HG02571 (cell line): ENCODE data around the gene OR1I1.

ENCODE experiments used
- ATAC-seq: cut with Tn5 transposase; IDR thresholded peaks from one replicate; pipeline ENCODE4 v1.9.1; 2021; ENCODE audit warnings: mild to moderate bottlenecking, moderate library complexity; ENCODE audit not compliant: unreplicated experiment

Gene OR1I1

DNA sequence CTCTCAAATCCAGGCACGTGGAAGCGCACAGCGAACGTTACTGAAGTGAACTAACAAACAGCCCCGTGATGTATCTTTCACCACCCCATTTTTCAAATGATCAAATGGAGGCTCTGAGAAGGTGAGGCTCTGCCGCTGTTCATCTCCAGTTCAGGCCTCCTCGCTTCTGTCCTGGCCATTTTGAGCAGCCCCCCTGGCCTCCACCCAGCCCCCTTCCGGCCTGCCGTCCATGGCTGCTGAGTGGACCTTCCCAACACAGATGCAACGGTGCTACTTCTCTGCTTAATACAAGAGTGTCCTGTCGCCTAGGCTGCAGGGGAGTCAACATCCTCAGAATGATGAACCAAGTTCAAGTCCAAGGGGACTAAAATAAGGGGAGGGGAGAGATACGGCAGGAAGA lies 34.8 kb downstream of the OR1I1 start:
- ATAC-seq, result no peak

DNA sequence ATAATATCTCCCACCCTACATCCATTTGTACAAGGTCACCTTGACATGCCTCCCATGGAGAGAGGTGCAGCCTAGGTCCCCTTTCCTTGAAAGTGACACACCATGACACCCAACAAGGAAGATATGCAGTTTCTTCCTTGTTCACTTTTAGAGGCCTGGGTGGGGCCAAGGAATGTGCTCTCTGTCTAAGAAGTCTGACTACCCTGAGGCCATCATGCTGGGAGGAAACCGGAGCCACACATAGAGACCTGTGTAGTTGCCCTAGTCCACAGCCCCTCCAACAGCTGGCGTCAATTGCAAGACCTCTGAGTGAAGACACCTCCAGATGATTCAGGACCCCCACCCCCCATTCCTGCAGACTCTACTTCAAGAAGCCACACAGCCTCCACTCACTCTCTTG lies 36.2 kb downstream of the OR1I1 start:
- ATAC-seq, result no peak

DNA sequence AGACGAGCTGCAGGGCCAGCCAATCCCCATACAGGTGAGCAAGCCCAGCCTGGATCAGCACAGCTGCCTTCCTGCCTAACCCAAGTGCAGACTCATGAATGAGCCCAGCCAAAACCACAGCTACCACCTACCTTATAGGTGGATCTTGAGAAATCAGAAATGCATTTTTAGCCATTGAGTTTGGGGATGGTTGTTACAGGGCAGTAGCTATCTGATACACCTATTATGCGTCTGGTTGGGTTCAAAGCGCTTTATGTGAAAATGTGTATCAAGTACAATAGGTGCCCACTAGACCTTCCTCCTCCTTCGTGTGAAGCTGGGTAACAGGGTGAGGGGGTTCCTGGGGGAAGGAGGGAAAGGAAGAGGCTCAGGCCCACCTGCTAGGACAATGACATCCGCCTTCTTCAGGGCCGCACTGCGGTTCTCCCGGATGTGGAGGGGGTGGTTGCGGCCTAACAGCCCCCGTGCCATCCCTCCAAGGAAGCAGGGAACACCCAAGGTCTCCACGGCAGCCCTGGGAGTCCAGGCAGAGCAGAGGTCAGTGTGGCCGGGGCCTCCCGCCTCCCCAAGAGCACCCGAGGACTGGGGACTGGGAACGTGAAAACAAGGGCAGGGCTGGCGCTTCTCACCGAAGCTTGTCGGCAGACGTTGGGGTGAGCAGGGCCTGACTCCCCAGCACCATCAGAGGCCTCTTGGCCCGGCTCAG lies 36.9 kb downstream of the OR1I1 start:
- no peak for ATAC-seq

DNA sequence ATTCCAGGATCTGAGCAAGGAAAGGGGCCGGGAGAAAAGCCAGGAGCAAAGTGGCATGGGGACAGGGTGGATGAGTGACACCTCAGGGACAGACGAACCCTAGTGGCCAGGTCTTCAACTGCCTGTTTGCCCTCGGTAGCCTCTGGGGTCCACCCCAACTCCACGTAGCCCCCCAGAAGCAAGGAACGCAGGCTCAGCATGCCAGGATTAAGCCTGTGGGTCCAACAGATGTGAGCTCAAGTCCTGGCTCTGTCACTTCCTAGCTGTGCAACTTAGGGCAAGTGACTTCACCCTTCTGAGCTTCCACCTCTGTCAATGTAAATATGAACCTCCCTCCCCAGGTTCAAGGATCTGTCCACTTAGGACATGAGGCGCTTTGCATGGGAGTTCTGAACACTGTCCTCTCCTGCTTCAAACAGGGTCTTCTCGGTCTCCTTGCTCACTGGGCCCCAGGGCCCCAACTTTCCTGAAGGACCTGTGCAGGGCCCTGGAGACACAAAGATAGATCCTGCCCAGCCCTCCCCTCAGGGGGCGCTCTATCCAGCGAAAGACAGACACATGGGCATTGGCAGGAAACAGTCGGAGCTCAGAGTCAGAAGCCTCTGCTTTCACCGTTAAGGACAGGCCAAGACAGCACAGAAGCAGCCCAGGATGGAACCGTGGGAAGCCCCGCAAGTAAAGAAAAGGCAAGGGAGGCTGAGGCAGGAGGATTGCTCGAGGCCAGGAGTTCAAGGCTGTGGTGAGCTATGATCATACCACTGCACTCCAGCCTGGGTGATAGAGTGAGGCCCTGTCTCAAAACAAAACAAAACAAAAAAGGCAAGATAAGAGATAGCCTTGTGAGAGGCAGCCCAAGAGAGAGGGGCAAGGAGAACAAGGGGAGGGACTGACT lies 38.4 kb downstream of the OR1I1 start:
- ATAC-seq, result no peak

DNA sequence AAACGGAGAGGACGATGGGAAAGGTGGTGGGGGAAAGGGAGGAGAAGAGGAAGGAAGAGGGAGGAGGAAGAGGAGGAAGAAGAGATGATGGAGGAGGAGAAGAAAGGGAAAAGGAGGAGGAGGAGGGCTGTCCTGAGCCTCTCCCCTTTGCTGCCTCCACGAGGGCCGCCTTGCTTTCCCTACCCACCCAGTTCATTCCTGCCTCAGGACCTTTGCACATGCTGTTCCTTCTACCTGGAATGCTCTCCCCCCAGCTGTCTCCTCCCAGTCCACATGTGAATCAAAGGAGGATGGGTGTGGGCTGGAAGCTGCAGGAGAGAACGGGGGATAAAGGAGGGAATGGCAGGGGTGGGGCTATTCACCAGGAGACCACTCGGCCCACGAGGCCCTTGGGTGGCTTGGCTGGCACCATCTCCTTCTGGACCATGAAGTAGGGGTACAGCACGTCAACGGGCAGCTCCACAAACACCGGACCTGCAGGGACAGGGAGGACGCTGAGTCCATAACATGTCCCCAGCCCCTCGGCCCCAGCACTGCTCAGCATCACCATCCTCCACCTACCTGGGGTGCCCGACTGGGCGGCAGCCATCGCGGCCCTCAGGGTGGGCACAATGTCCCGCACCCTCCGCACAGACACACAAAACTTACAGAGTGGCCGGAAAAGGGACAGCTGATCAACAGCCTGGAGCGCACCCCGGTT lies 40.5 kb downstream of the OR1I1 start:
- ATAC-seq, result no peak

DNA sequence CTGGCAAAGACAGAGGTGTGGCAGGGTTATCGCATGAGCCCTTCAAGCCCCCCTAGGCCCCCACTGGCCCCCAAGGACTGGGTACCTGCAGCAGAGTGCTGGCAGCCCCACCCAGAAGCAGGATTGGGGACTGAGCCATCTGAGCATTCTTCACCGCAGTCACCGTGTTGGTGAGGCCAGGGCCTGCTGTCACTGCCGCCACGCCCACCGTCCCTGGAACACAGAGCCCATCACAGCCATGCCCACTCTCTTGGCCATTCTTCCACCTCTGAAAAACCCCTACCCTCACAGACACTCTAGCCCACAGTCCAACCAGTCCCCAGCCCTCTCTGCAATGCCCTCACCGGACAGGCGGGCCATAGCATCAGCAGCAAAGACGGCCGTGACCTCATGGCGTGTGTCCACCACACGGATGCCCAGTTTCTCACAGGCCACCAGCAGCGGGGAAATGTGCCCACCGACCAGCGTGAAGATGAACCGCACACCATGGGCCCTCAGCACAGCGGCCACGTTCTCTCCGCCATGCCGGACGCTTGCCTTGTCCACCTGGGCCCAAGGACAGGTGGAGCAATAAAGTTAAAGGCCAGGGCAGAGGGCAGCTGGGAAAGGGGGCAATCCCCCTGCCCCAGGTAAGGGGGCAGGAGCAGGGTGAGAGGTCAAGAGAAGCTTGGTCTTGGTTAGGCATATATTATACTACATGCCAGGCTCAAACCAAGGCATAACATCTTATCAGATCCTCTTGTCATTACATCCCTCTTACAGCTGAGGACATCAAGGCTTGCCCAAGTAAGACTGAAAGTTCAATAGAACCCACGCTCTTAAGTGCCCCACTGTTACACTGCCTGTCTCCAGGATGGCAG lies 41.2 kb downstream of the OR1I1 start:
- no peak for ATAC-seq

DNA sequence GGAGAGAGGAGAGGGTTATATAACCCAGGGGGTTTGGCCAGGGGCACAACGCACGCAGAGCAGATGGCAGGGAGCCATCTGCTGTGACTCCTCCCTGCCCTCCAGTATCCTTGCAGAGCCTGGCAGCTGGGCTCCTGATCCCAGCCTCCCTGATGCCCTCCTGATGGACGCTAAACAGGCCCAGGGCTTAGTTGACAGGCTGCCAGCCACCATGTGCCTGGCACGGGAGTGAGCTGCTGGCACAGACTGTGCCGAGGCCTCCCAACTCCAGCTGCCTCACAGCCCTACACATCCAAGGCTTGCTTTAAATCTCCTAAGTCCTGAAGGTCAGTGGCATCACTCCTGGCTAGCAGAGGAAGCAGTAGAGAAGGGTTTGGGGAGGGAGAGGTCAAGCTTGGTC lies 41.9 kb downstream of the OR1I1 start:
- no peak for ATAC-seq

DNA sequence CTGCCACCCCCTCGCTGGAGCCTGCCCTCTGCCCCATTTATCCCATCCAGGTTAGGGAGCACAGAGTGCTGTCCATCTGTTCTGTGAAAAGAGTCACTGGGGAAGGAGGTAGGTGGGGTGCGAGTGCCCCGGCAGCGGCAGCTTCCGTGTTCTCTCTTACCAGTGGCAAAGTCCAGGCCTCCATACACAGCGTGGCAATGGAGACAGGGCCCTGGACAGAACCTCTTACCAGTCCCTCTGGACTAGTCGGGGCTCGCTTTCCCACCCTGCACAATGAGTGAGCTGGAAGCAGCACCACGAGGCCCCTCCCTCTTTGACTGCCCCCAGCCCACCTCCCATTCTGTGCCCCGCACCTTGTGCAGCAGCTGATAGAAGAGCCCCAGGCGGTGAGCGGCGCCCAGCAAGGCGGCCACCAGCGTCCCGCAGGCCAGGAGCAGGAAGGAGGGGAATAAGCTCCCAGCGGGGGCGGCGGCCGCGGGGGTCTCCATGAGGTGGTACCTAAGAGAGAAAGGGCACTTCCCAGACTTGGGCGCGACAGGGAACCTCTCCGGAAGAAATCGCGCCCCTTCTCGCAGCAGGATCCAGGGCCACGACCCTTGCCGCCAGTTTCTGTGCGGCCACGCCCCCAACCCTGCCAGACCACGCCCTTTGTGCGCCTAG lies 42.7 kb downstream of the OR1I1 start:
- no peak for ATAC-seq

DNA sequence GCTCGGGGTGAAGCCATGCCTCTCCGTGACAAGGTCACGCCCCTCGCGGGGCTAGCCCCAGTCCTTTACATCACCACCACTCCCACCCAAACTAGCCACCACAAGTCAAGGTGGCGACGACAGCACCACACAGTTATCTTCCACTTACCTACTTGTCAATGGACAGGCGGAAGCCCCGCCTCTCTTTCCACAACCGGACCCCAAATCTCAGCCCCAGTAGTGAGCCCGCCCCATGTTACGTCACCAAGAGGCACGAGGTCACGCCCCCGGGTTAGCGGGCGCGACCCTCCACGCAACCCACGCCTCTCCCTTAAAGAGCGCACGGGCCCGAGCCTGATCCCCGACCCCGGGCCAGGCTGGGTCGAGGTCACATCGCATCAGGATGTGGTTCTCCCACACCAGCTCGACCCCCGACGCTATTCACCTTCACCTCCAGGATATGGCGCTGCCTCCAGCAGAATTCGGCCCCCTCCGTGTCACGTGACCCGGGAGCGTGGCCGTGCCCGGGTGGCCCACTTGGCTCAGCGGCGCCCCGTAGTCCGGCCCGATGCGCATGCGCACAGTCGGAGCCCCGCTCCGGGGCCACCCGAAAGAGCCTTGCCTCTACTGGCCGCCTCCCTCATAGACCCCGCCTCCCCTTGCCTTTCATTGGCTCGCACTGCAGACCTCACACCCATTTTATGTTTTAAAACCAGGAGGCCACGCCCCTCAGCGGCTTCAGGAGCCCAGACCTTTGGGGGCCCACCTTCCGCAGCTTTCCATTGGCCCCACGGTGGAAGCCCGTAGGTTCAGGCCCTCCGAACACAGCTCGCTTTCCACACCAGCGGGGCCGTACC lies 43.4 kb downstream of the OR1I1 start:
- peak; percentile 87 for ATAC-seq

DNA sequence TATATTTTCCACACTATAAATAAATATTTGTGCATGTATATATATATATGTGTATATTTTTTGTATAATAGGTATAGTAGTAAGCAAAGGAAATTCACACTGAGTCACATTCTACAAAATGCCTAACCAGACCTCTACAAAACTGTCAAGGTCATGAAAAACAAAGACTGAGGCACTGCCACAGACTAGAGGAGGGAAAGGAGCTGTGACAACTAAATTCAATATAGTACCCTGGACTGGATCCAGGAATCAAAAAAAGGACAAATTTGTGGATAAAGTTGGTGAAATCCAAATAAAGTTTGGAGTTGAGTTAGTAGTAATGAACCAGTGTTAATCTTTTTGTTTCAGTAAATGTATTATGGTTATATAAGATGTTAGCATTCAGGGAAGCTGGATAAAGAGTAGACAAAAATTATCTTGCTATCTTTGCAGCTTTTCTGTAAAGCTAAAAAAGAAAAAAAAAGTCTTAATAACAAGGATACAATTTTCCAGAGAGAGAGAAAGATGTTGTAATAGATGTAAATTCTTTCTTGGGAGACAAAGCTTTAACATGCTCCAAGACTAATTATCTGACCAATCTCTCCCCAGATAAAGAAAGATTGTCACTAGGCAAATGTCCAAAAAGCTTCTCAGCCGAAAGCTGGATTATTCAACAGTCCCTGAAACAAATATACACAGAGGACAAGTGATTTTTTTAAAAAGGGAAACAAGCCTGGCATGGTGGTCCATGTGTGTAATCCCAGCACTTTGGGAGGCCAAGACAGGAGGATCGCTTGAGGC lies 44.3 kb downstream of the OR1I1 start:
- no peak for ATAC-seq

DNA sequence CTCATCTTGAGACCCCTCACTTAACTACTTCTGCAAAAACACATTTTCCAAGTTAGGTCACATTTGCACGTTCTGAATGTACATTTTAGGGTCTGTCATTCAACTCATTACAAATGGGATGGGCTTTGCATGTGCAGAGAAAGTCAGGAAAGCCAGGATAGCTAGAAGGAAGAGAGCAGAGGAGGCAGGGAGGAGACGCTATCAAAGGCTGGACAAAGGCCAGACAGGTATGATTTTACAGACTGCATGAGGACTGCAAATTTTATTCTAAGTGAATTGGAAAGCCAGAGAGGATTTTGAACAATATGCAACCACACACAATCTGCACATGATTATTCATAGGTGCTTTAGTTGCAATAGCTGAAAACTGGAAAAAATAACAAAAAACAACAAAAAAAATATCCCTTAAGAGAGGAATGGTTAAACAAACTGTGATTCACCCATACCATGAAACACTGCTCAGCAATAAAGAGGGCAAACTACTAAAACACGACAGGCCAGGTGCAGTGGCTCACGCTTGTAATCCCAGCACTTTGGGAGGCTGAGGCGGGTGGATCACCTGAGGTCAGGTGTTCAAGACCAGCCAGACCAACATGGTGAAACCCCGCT lies 46.3 kb downstream of the OR1I1 start:
- ATAC-seq, result no peak

DNA sequence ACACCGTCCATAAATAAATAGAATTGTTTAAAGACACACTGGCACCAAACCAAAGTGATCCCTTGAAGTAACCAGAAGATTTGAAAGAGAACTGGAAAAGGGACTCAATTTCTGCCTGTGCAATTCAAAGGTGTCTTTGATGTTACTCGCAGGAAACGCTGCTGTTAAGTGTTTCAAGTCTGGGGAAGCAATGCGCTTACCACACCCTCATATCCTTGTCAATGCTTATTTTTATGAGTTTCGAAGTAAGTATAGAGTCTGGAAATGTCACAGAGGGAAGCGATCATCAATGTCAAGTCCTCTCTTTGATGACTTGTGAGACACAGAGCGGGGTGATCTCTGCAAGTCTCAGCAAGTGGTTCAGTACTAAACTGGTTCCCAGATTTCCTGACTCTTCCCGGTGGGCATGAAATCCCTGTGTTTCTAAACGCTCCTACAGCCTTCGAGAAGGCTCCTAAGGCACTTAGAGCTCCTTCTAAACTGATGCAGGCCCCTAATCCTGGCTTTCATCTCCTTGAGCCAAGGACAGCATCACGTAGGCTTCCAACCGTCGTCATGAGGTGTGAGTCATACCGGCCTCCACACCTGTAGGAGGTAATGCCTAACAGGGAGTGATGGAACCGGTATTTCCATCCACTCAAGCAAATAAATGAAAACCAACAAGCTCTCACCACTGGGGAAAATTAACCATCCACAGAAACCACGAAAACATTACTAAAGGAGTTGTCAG lies 48.0 kb downstream of the OR1I1 start:
- no peak for ATAC-seq

DNA sequence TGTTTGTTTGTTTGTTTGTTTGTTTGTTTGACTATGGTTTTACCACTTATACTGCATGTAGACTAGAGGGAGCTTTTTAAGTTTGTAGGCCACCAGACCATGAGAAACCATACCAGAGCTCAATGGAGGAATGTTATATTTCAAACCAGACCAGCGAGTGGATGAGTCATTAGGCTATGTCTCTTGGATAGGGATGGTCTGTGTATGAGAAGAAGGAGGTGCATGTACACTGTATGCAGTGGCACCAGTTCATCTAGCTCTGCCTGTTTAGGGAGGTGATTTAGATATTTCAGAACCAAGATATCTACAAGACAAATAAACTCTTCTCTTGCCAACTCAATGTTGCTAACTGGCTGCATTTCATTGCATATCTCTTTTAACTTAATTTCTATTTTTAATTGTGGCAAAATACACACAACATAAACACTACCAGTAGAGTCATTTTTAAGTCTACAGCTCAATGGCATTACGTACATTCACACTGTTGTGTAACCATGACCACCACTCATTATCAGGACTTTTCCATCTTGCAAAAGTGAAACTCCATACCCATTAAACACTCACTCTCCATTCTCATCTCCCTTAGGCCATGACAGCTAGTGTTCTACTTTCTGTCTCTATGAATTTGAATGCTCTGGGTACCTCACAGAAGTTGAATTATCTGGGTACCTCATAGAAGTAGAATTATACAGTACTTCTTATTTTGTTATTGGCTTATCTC lies 54.4 kb downstream of the OR1I1 start:
- no peak for ATAC-seq

DNA sequence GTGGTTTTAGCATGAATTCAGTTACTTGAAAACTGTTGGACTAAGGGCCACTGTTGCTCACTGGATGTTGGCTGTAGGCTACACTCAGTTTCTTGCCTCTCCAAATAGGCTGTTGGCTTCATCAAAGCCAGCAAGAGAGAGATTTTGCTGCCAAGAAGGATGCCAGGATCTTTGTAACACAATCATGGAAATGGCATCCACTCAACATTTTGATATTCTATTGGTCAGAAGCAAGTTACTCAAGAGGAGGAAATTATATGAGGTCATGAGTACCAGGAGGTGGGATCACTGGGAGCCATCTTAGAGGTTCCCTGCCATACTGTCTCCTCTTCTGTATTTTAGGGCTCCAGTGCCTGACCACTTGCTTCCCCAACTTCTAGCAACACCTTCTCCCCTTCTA lies 55.8 kb downstream of the OR1I1 start:
- ATAC-seq, result no peak

DNA sequence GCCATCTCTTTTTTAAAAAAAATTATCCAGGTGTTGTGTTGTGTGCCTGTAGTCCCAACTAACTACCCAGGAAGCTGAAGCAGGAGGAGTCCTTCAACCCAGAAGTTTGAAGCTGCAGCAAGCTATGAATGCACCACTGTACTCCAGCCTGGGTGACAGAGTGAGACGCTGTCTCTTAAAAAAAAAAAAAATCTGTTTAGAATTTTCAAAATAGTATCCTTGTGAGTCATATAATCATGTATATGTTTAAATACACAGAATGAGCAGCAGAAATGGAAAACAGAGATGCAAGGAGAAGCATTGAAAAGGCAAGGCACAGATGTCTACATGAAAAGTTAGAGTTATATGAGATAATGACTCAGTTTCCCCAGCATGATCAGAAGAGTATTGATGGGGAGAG lies 56.4 kb downstream of the OR1I1 start:
- ATAC-seq, result no peak

DNA sequence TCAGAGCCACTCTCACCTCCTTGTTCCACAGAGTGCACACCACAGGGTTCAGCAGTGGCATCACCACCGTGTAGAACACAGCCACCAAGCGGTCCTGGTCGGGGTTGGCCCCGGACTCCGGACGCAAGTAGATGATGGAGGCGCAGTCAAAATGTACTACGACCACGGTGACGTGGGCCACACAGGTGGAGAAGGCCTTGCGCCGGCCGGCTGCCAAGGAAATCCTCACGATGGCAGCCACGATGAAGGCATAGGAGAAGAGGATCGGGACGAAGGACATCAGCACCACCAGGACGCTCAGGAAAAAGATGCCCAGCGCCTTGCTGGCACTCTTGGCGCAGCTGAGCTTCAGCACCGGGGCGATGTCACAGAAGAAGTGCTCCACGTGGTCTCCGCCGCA lies 59.1 kb downstream of the OR1I1 start:
- ATAC-seq, result no peak

DNA sequence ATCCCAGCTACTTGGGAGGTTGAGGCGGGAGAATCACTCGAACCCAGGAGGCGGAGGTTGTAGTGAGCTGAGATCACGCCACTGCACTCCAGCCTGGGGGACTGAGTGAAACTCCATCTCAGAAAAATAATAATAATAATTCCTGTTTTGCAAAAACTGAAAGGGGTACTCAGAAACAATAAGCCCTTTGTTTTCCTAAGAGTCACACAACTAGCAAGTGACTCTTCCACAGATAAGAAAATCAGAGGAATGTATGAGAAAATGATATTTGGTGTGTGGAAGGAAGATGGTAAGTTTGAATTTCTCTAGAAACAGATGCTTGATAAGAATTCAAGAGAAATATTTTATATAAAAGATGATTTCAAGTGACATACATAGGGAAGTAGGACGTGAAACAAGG lies 60.3 kb downstream of the OR1I1 start:
- no peak for ATAC-seq
